Measurements from ENCODE around the gene ARSJ.

DNA sequence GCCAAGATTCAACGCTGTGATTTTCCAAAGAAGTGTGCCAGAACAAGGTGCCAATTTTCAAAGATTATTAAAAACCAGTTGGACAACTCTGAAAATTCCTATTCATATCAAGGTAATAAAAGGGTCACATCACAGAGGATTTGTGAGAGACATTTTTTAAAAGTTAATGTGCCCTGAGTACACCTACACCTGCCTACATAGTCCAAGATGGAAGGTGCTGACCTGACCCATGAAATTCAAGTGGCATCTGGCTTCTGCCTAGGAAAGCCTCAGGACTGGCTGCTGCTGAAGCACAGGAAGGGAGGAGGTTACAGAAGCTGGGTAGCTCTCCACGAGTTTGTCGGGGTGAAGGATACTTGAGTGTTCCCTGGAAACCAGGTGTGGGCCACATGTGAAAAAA, 11.4 kb upstream of the ARSJ start:
- no peak for TF ChIP-seq CTCF (IDR thresholded peaks at IDR 0.05)
- TF ChIP-seq POLR2A (IDR thresholded peaks at IDR 0.05), result no peak

All from right lobe of liver (tissue), 4 donors.